22Rv1 (cell line): ENCODE measurements around the gene SETDB1.

Experiments
- ZFX ChIP-seq: fragments of 450-650 bp; IDR thresholded peaks from 2 replicates; pipeline ENCODE4 v1.6.1; 2017; ENCODE audit warnings: antibody characterized with exemption, borderline replicate concordance
- TF ChIP-seq, protein P1 (sequence below): fragments of 450-650 bp; IDR thresholded peaks from 2 replicates; pipeline ENCODE4 v1.5.1; 2017; ENCODE audit warnings: mild to moderate bottlenecking

DNA sequence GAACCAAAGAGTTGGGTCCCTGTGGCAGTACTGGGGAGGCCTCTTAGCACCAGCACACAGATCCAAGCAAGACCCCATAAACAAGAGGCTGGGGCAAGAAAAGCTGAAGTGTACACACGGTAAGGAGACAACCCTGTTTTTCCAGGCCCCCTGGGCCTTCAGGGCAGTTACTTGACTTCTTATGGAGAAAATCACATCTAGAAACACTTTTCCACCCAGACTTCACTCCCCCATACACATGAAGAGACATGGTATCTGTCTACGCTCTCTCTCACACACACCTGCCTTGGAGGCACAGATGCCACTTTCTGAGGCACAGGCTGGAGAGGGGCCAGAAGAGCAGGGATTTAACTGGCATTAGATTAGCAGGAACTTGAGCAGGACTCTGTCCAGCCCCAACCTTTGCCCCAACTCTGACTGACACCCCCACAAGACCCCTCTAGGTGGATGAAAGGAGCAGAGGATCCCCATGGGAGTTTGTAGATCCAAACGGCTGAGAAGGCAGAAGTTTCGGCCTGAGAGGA, 46.3 kb downstream of the SETDB1 start:
- TF ChIP-seq, protein P1, sequence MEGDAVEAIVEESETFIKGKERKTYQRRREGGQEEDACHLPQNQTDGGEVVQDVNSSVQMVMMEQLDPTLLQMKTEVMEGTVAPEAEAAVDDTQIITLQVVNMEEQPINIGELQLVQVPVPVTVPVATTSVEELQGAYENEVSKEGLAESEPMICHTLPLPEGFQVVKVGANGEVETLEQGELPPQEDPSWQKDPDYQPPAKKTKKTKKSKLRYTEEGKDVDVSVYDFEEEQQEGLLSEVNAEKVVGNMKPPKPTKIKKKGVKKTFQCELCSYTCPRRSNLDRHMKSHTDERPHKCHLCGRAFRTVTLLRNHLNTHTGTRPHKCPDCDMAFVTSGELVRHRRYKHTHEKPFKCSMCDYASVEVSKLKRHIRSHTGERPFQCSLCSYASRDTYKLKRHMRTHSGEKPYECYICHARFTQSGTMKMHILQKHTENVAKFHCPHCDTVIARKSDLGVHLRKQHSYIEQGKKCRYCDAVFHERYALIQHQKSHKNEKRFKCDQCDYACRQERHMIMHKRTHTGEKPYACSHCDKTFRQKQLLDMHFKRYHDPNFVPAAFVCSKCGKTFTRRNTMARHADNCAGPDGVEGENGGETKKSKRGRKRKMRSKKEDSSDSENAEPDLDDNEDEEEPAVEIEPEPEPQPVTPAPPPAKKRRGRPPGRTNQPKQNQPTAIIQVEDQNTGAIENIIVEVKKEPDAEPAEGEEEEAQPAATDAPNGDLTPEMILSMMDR: no peak
- no peak for TF ChIP-seq ZFX
